Measurements from ENCODE around the gene SYT12. TPM values are rescaled to one million over a fixed set of nuclear protein-coding genes. Genes with fewer than 3 reads are reported as not detected.

SYT12 gene
- total RNA-seq, 1 donor from 2014 or later = 0.41 TPM

GRCh38 chr11:67090717-67091116 is 67.8 kb downstream of the SYT12 start:
- FAIRE-seq (no peak), DNase-seq (ENCODE audit: low spot score in 2 of 2) (no peak)

DNA sequence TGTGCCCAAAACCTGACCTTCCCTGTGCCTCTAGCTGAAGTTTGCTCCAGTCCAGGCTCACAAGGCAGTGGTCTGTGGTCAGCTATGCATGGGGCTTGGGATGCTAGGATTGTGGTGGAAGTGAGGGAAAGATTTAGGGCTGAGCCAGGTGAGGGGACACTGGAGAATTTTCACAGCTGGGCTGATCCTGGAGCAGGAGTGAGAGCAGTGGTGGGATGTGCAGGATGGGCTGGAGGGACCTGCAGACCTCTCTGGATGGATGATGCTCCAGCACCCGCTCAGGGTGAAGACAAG is 72.2 kb downstream of the SYT12 start:
- FAIRE-seq = no peak
- DNase-seq (ENCODE audit: low spot score in 2 of 2) = no peak

- FAIRE-seq (no peak), DNase-seq (ENCODE audit: low spot score in 2 of 2) (no peak)
Measured at GRCh38 chr11:67098799-67099429, 76.0 kb downstream of the SYT12 start.

GRCh38 chr11:67099831-67100324 is 76.9 kb downstream of the SYT12 start:
- DNase-seq (ENCODE audit: low spot score in 2 of 2) (no peak), FAIRE-seq (no peak)

Other genes with a start within 250 kb of the SYT12 start
- 9.8 TPM for gene RCE1, start 179.7 kb upstream of the SYT12 start, total RNA-seq
- 44.0 TPM for gene LRFN4, start 166.1 kb upstream of the SYT12 start, total RNA-seq
- 13.0 TPM for gene PC, start 64.8 kb upstream of the SYT12 start, total RNA-seq
- not detected for gene C11orf86, start 47.8 kb upstream of the SYT12 start, total RNA-seq
- gene RHOD, start 33.7 kb downstream of the SYT12 start, total RNA-seq = 0.82 TPM
- 35.5 TPM for gene KDM2A, start 96.1 kb downstream of the SYT12 start, total RNA-seq
- 46.9 TPM for gene GRK2, start 243.3 kb downstream of the SYT12 start, total RNA-seq

Measured in frontal cortex (tissue), 4 donors.